HG03060 (cell line): ENCODE measurements around the gene ACOXL.

Experiments
- ATAC-seq: cut with Tn5 transposase; IDR thresholded peaks from one replicate; pipeline ENCODE4 v1.9.1; 2021; ENCODE audit warnings: low read depth, moderate number of reproducible peaks; ENCODE audit not compliant: unreplicated experiment

Gene ACOXL

GRCh38 chr2:111145103-111145760 lies 412.9 kb downstream of the ACOXL start:
- ATAC-seq: no peak

- no peak for ATAC-seq
Observed at GRCh38 chr2:111145951-111146350, 413.6 kb downstream of the ACOXL start.

- ATAC-seq: no peak
Observed at GRCh38 chr2:111148225-111148873, 416.0 kb downstream of the ACOXL start.

- no peak for ATAC-seq
Observed at GRCh38 chr2:111148925-111149324, 416.6 kb downstream of the ACOXL start.

GRCh38 chr2:111149882-111150455 lies 417.6 kb downstream of the ACOXL start:
- no peak for ATAC-seq

GRCh38 chr2:111154758-111155157 lies 422.4 kb downstream of the ACOXL start:
- ATAC-seq: no peak

GRCh38 chr2:111155610-111156009 lies 423.2 kb downstream of the ACOXL start:
- ATAC-seq: no peak

- no peak for ATAC-seq
Observed at GRCh38 chr2:111156529-111156928, 424.2 kb downstream of the ACOXL start.

- peak; percentile 27 for ATAC-seq
Observed at GRCh38 chr2:111157071-111157661, 424.8 kb downstream of the ACOXL start.

GRCh38 chr2:111157798-111158197 lies 425.4 kb downstream of the ACOXL start:
- ATAC-seq: peak; percentile 41

GRCh38 chr2:111159641-111160040 lies 427.3 kb downstream of the ACOXL start:
- ATAC-seq: no peak

- no peak for ATAC-seq
Observed at GRCh38 chr2:111160758-111161157, 428.4 kb downstream of the ACOXL start.

- ATAC-seq: no peak
Observed at GRCh38 chr2:111161971-111162370, 429.6 kb downstream of the ACOXL start.

GRCh38 chr2:111162718-111163331 lies 430.5 kb downstream of the ACOXL start:
- no peak for ATAC-seq

- no peak for ATAC-seq
Observed at GRCh38 chr2:111164078-111164477, 431.7 kb downstream of the ACOXL start.

- ATAC-seq: no peak
Observed at GRCh38 chr2:111165084-111165483, 432.7 kb downstream of the ACOXL start.

GRCh38 chr2:111166115-111166514 lies 433.7 kb downstream of the ACOXL start:
- ATAC-seq: no peak

- no peak for ATAC-seq
Observed at GRCh38 chr2:111167076-111167862, 434.9 kb downstream of the ACOXL start.

- no peak for ATAC-seq
Observed at GRCh38 chr2:111167863-111168162, 435.4 kb downstream of the ACOXL start.
